NT2/D1 (cell line): ENCODE results near the gene KLHL21.

Experiments
- SUZ12 ChIP-seq: IDR thresholded peaks from 2 replicates; pipeline ENCODE4 v1.6.1; 2011; ENCODE audit not compliant: insufficient read length, insufficient read depth; ENCODE audit errors: extremely low read depth
- ZNF274 ChIP-seq: IDR thresholded peaks from 2 replicates; pipeline ENCODE4 v1.6.1; 2011; ENCODE audit warnings: mild to moderate bottlenecking, low read depth, low read length

DNA sequence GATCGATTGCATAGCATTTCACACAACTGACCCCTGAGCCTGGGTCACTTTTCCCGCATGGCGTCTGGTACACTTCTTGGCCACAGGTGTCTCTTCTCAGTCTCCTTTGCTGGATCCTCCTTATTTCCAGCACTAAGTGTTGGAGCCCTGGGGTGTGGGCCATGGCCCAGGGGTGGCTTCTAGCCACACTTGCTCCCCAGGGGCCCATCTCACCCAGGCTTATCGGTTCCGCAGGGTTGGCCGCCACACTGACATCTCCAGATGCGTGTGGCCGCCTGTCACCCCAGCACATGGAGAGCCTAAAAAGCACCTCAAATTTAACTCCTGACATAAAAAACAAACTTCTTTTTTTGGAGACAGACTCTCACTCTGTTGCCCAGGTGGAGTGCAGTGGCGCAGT lies 24.4 kb upstream of the KLHL21 start:
- TF ChIP-seq SUZ12 (no peak), ZNF274 (no peak)
